CD14-positive monocyte (primary cell): ENCODE results near the gene POMT1. TPM values are rescaled to one million over a fixed set of nuclear protein-coding genes. Genes with fewer than 3 reads are reported as not detected.
A peak's percentile ranks its signal among the peaks of the same experiment; 100 is the strongest.

Experiments
- DNase-seq, 3 donors: peaks; one replicate each; pipeline ENCODE4 v3.0.0-alpha.2; 2011 to 2022
- H2AFZ ChIP-seq: 2 replicates; pipeline ENCODE4 v1.6.0; 2012; ENCODE audit warnings: mild to moderate bottlenecking, low read depth, low read length, inconsistent platforms; ENCODE audit not compliant: insufficient read depth, poor library complexity, severe bottlenecking
- H3K27ac ChIP-seq, 2 donors: 1 replicate in 1 of 2; 2 replicates in 1 of 2; pipeline ENCODE4 v1.5.1; 2012 to 2013; ENCODE audit warnings: low read length in 2 of 2, control low read depth in 1 of 2, inconsistent platforms in 1 of 2, low read depth in 1 of 2, mild to moderate bottlenecking in 1 of 2
- H3K27me3 ChIP-seq, 2 donors: one replicate each; pipeline versions ENCODE4 v1.6.0 to v1.6.1; 2011 to 2013; ENCODE audit warnings: low read length in 2 of 2; ENCODE audit not compliant: control insufficient read depth in 2 of 2, insufficient read depth in 2 of 2
- H3K36me3 ChIP-seq, 2 donors: replicated peaks in 1 of 2; 1 replicate in 1 of 2; 2 replicates in 1 of 2; pipeline versions ENCODE4 v1.5.1 to v1.6.1; 2012 to 2013; ENCODE audit warnings: low read length in 2 of 2, control low read depth in 1 of 2, inconsistent platforms in 1 of 2, mild to moderate bottlenecking in 1 of 2; ENCODE audit not compliant: insufficient read depth in 2 of 2, control insufficient read depth in 1 of 2
- H3K4me1 ChIP-seq, 2 donors: 1 replicate in 1 of 2; 2 replicates in 1 of 2; pipeline versions ENCODE4 v1.5.1 to v1.6.1; 2012 to 2013; ENCODE audit warnings: low read length in 2 of 2, control low read depth in 1 of 2, inconsistent platforms in 1 of 2, mild to moderate bottlenecking in 1 of 2, moderate library complexity in 1 of 2; ENCODE audit not compliant: insufficient read depth in 2 of 2, control insufficient read depth in 1 of 2
- H3K4me2 ChIP-seq: replicated peaks from 2 replicates; pipeline ENCODE3; 2012; ENCODE audit warnings: low read length, moderate library complexity, mild to moderate bottlenecking; ENCODE audit not compliant: poor library complexity, severe bottlenecking; ENCODE audit errors: extremely low read depth
- H3K4me3 ChIP-seq, 3 experiments: fragments of 200-600 bp in 1 of 3; sonication (generic) in 1 of 3; replicated peaks in 1 of 3; 1 replicate in 2 of 3; 2 replicates in 1 of 3; pipeline ENCODE4 v1.5.1; 2011 to 2013; ENCODE audit warnings: low read length in 3 of 3, mild to moderate bottlenecking in 3 of 3, control low read depth in 2 of 3, low read depth in 2 of 3, inconsistent platforms in 1 of 3, moderate library complexity in 1 of 3
- H3K79me2 ChIP-seq: 2 replicates; pipeline ENCODE4 v1.6.0; 2012; ENCODE audit warnings: mild to moderate bottlenecking, control low read depth, inconsistent platforms, low read length, moderate library complexity; ENCODE audit not compliant: insufficient read depth
- H3K9ac ChIP-seq: 2 replicates; pipeline ENCODE4 v1.6.0; 2017; ENCODE audit warnings: low read length, mild to moderate bottlenecking; ENCODE audit not compliant: insufficient read depth, poor library complexity, severe bottlenecking
- H3K9me3 ChIP-seq, 2 donors: replicated peaks in 1 of 2; 1 replicate in 1 of 2; 2 replicates in 1 of 2; pipeline versions ENCODE4 v1.5.1 to v1.6.1; 2012 to 2013; ENCODE audit warnings: low read length in 2 of 2, control low read depth in 1 of 2; ENCODE audit not compliant: control insufficient read depth in 1 of 2, insufficient read depth in 1 of 2
- H4K20me1 ChIP-seq: 2 replicates; pipeline ENCODE4 v1.6.0; 2012; ENCODE audit warnings: mild to moderate bottlenecking, low read length, control low read depth, moderate library complexity; ENCODE audit not compliant: insufficient read depth
- H3K27ac Mint-ChIP-seq, 7 donors: one replicate each; pipeline ENCODE4 v1.8.0; 2020; ENCODE audit warnings: mild to moderate bottlenecking in 7 of 7, mixed read lengths in 7 of 7, moderate library complexity in 6 of 7, inconsistent platforms in 2 of 7
- H3K27me3 Mint-ChIP-seq, 3 donors: one replicate each; pipeline ENCODE4 v1.8.0; 2021 to 2022; ENCODE audit warnings: low read depth in 3 of 3, mild to moderate bottlenecking in 3 of 3, mixed read lengths in 3 of 3, moderate library complexity in 3 of 3, inconsistent platforms in 1 of 3
- H3K36me3 Mint-ChIP-seq, 2 donors: one replicate each; pipeline ENCODE4 v1.8.0; 2020; ENCODE audit warnings: mixed read lengths in 2 of 2, inconsistent platforms in 1 of 2, mild to moderate bottlenecking in 1 of 2
- H3K4me1 Mint-ChIP-seq: one replicate; pipeline ENCODE4 v1.8.0; 2020; ENCODE audit warnings: mild to moderate bottlenecking, mixed read lengths
- H3K4me3 Mint-ChIP-seq, 2 donors: one replicate each; pipeline ENCODE4 v1.8.0; 2020; ENCODE audit warnings: mild to moderate bottlenecking in 2 of 2, mixed read lengths in 2 of 2, moderate library complexity in 1 of 2
- H3K9me3 Mint-ChIP-seq, 7 donors: one replicate each; pipeline ENCODE4 v1.8.0; 2020 to 2022; ENCODE audit warnings: mixed read lengths in 7 of 7, mild to moderate bottlenecking in 6 of 7, moderate library complexity in 6 of 7, inconsistent platforms in 2 of 7
- WGBS: methylation state at CpG from one replicate; pipeline ENCODE4 v1.1.5; 2013; ENCODE audit warnings: missing lambda C conversion rate; ENCODE audit not compliant: insufficient coverage; 5-methylcytosine and 5-hydroxymethylcytosine counted together
- intact Hi-C, 2 donors: fragments of 100-400 bp; cut with micrococcal nuclease; formaldehyde crosslinking; loops; one replicate each; pipeline versions ENCODE4 v1.15.0 to v1.15.1; 2023
- polyA plus RNA-seq, 3 donors: library from polyadenylated mRNA; depleted of rRNA in 1 of 3; unstranded in 2 of 3; stranded (reverse) in 1 of 3; fragments of 300-500 nt in 2 of 3; fragments of >200 nt in 1 of 3; fragmentation: Illumina TruSeq in 2 of 3; gene quantifications; 1 replicate in 2 of 3; 2 replicates in 1 of 3; pipeline ENCODE4 v1.2.3, GENCODE V29; 2012 to 2021
- TF ChIP-seq, protein P1 (sequence below): fragments of 200-600 bp; IDR thresholded peaks from one replicate; pipeline ENCODE4 v1.8.0; 2022; ENCODE audit warnings: antibody characterized with exemption, mild to moderate bottlenecking

Gene POMT1
- polyA plus RNA-seq, 3 donors = 5.9 to 22.3 (median 7.5) TPM

DNA sequence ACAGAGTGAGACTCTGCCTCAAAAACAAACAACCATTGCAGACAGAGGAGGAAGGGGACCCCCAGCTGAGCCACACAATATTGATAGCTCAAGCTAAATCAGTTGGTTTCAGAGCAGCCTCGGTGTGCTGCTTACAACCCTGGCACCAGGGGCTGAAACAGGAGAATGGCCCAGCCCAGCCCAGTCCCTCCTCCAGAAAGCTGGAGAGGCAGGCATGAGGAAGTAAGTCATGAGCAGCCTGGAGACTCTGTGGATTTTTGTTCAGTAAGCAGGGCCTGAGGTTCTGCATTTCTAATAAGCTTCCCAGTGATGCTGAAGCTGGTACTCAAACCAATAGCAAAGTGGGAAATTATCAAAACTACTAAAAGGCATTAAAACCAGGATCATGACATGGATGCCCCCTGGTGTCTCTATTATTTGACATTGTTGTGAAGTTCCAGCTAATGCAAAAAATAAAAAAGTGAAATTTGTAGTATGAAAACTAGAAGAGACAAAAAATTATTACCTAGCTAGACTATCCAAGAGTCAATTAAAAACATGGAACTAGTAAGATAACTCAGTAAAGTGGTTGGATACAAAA lies 56.8 kb downstream of the POMT1 start:
- Mint-ChIP-seq H3K4me1 (peaks cover 1% of the 10 kb centered on the region), H3K27me3 (peaks cover 19 to 27% (median 21%) of the 10 kb centered on the region in 3 donors), H3K36me3 (no peaks in the 10 kb centered on the region), H3K27ac (no peak overlapping the region), H3K9me3 (peaks cover 5 to 30% (median 17%) of the 10 kb centered on the region in 7 donors), H3K4me3 (no peak overlapping the region)
- no peak overlapping the region for H3K4me2 ChIP-seq
- no peaks in the 10 kb centered on the region for H3K36me3 ChIP-seq
- no peak overlapping the region for H2AFZ ChIP-seq
- no peak overlapping the region for H3K27ac ChIP-seq
- intact Hi-C loops = no loop called here
- no peaks in the 10 kb centered on the region for H4K20me1 ChIP-seq
- H3K4me3 ChIP-seq = no peak overlapping the region
- 100% methylated on average over 1 of the region's 1 CpG for WGBS
- peaks cover 5 to 16% of the 10 kb centered on the region in 2 donors for H3K27me3 ChIP-seq
- peaks cover 5 to 7% of the 10 kb centered on the region in 2 donors for H3K9me3 ChIP-seq
- H3K4me1 ChIP-seq = no peaks in the 10 kb centered on the region
- H3K79me2 ChIP-seq = no peaks in the 10 kb centered on the region
- DNase-seq = peak in 1 of 3 donors; percentile 4
- H3K9ac ChIP-seq = no peak overlapping the region
- TF ChIP-seq, protein P1, sequence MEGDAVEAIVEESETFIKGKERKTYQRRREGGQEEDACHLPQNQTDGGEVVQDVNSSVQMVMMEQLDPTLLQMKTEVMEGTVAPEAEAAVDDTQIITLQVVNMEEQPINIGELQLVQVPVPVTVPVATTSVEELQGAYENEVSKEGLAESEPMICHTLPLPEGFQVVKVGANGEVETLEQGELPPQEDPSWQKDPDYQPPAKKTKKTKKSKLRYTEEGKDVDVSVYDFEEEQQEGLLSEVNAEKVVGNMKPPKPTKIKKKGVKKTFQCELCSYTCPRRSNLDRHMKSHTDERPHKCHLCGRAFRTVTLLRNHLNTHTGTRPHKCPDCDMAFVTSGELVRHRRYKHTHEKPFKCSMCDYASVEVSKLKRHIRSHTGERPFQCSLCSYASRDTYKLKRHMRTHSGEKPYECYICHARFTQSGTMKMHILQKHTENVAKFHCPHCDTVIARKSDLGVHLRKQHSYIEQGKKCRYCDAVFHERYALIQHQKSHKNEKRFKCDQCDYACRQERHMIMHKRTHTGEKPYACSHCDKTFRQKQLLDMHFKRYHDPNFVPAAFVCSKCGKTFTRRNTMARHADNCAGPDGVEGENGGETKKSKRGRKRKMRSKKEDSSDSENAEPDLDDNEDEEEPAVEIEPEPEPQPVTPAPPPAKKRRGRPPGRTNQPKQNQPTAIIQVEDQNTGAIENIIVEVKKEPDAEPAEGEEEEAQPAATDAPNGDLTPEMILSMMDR = no peak

DNA sequence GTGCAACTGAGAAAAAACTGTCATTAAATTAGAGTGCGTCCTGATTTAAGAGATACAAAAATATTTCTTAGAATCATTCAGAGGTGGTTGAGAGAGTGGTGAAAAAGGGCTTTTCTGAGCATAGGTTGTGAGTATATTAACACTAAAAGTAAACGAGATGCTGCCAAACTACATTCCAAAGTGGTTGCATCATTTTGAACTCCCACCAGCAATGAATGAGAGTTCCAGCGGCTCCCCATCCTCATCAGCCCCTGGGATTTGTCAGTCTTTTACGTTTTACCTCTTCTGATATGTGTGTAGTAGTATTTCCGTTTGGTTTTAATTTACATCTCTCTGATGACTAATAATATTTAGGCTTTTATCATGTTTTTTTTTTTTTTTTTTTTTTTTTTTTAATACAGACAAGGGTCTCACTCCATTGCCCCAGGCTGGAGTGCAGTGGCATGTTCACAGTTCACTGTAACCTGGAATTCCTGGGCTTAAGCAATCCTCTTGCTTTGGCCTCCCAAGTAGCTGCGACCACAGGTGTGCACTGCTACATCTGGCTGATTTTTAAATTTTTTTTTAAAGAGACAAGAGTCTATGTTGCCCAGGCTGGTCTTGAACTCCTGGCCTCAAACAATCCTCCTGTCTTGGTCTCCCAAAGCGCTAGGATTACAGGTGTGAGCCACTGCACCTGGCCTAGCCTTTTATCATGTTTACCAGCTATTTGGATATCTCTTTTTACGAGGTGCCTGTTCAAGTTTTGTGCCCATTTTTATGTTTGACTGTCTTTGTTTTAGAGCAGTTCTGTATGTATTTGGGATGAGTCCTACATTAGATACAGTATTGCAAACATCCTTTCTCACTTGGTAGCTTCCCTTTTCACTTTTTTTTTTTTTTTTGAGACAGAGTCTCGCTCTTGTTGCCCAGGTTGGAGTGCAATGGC lies 59.6 kb downstream of the POMT1 start:
- no peak overlapping the region for H3K27ac Mint-ChIP-seq
- H3K4me2 ChIP-seq = no peak overlapping the region

More for the DNA sequence above, 59.6 kb downstream of the POMT1 start:
- H3K4me3 ChIP-seq = no peak overlapping the region
- no peak overlapping the region for H3K27ac ChIP-seq
- Mint-ChIP-seq H3K36me3 (peaks cover 0 to 6% of the 10 kb centered on the region in 2 donors), H3K27me3 (peaks cover 0 to 3% (median 0%) of the 10 kb centered on the region in 3 donors), H3K4me3 (no peak overlapping the region), H3K4me1 (no peaks in the 10 kb centered on the region), H3K9me3 (peaks cover 7 to 25% (median 14%) of the 10 kb centered on the region in 7 donors)
- no peak for DNase-seq
- no peaks in the 10 kb centered on the region for H4K20me1 ChIP-seq
- no peaks in the 10 kb centered on the region for H3K79me2 ChIP-seq
- H3K27me3 ChIP-seq = no peaks in the 10 kb centered on the region
- no peak overlapping the region for H2AFZ ChIP-seq
- no peaks in the 10 kb centered on the region for H3K4me1 ChIP-seq
- no peaks in the 10 kb centered on the region for H3K36me3 ChIP-seq
- intact Hi-C loops = no loop called here
- H3K9me3 ChIP-seq = peaks cover 5 to 7% of the 10 kb centered on the region in 2 donors
- WGBS = 94% methylated on average over 2 of the region's 9 CpGs
- H3K9ac ChIP-seq = no peak overlapping the region
- TF ChIP-seq, protein P1 = no peak
